CD14-positive monocyte (primary cell): Measurements from ENCODE around the gene PHOSPHO2. TPM values are rescaled to one million over a fixed set of nuclear protein-coding genes. Genes with fewer than 3 reads are reported as not detected.
"Not testable (repeated sequence)": the region's sequence is repeated elsewhere in the genome, so short reads cannot be mapped to it uniquely, and the experiment has no call there.

Source experiments
- DNase-seq, 3 donors: peaks; one replicate each; pipeline ENCODE4 v3.0.0-alpha.2; 2011 to 2022
- H2AFZ ChIP-seq: 2 replicates; pipeline ENCODE4 v1.6.0; 2012; ENCODE audit warnings: mild to moderate bottlenecking, low read depth, low read length, inconsistent platforms; ENCODE audit not compliant: insufficient read depth, poor library complexity, severe bottlenecking
- H3K27ac ChIP-seq, 2 donors: 1 replicate in 1 of 2; 2 replicates in 1 of 2; pipeline ENCODE4 v1.5.1; 2012 to 2013; ENCODE audit warnings: low read length in 2 of 2, control low read depth in 1 of 2, inconsistent platforms in 1 of 2, low read depth in 1 of 2, mild to moderate bottlenecking in 1 of 2
- H3K27me3 ChIP-seq, 2 donors: one replicate each; pipeline versions ENCODE4 v1.6.0 to v1.6.1; 2011 to 2013; ENCODE audit warnings: low read length in 2 of 2; ENCODE audit not compliant: control insufficient read depth in 2 of 2, insufficient read depth in 2 of 2
- H3K36me3 ChIP-seq, 2 donors: replicated peaks in 1 of 2; 1 replicate in 1 of 2; 2 replicates in 1 of 2; pipeline versions ENCODE4 v1.5.1 to v1.6.1; 2012 to 2013; ENCODE audit warnings: low read length in 2 of 2, control low read depth in 1 of 2, inconsistent platforms in 1 of 2, mild to moderate bottlenecking in 1 of 2; ENCODE audit not compliant: insufficient read depth in 2 of 2, control insufficient read depth in 1 of 2
- H3K4me1 ChIP-seq, 2 donors: 1 replicate in 1 of 2; 2 replicates in 1 of 2; pipeline versions ENCODE4 v1.5.1 to v1.6.1; 2012 to 2013; ENCODE audit warnings: low read length in 2 of 2, control low read depth in 1 of 2, inconsistent platforms in 1 of 2, mild to moderate bottlenecking in 1 of 2, moderate library complexity in 1 of 2; ENCODE audit not compliant: insufficient read depth in 2 of 2, control insufficient read depth in 1 of 2
- H3K4me2 ChIP-seq: replicated peaks from 2 replicates; pipeline ENCODE3; 2012; ENCODE audit warnings: low read length, moderate library complexity, mild to moderate bottlenecking; ENCODE audit not compliant: poor library complexity, severe bottlenecking; ENCODE audit errors: extremely low read depth
- H3K4me3 ChIP-seq, 3 experiments: fragments of 200-600 bp in 1 of 3; sonication (generic) in 1 of 3; replicated peaks in 1 of 3; 1 replicate in 2 of 3; 2 replicates in 1 of 3; pipeline ENCODE4 v1.5.1; 2011 to 2013; ENCODE audit warnings: low read length in 3 of 3, mild to moderate bottlenecking in 3 of 3, control low read depth in 2 of 3, low read depth in 2 of 3, inconsistent platforms in 1 of 3, moderate library complexity in 1 of 3
- H3K79me2 ChIP-seq: 2 replicates; pipeline ENCODE4 v1.6.0; 2012; ENCODE audit warnings: mild to moderate bottlenecking, control low read depth, inconsistent platforms, low read length, moderate library complexity; ENCODE audit not compliant: insufficient read depth
- H3K9ac ChIP-seq: 2 replicates; pipeline ENCODE4 v1.6.0; 2017; ENCODE audit warnings: low read length, mild to moderate bottlenecking; ENCODE audit not compliant: insufficient read depth, poor library complexity, severe bottlenecking
- H3K9me3 ChIP-seq, 2 donors: replicated peaks in 1 of 2; 1 replicate in 1 of 2; 2 replicates in 1 of 2; pipeline versions ENCODE4 v1.5.1 to v1.6.1; 2012 to 2013; ENCODE audit warnings: low read length in 2 of 2, control low read depth in 1 of 2; ENCODE audit not compliant: control insufficient read depth in 1 of 2, insufficient read depth in 1 of 2
- H4K20me1 ChIP-seq: 2 replicates; pipeline ENCODE4 v1.6.0; 2012; ENCODE audit warnings: mild to moderate bottlenecking, low read length, control low read depth, moderate library complexity; ENCODE audit not compliant: insufficient read depth
- H3K27ac Mint-ChIP-seq, 7 donors: one replicate each; pipeline ENCODE4 v1.8.0; 2020; ENCODE audit warnings: mild to moderate bottlenecking in 7 of 7, mixed read lengths in 7 of 7, moderate library complexity in 6 of 7, inconsistent platforms in 2 of 7
- H3K27me3 Mint-ChIP-seq, 3 donors: one replicate each; pipeline ENCODE4 v1.8.0; 2021 to 2022; ENCODE audit warnings: low read depth in 3 of 3, mild to moderate bottlenecking in 3 of 3, mixed read lengths in 3 of 3, moderate library complexity in 3 of 3, inconsistent platforms in 1 of 3
- H3K36me3 Mint-ChIP-seq, 2 donors: one replicate each; pipeline ENCODE4 v1.8.0; 2020; ENCODE audit warnings: mixed read lengths in 2 of 2, inconsistent platforms in 1 of 2, mild to moderate bottlenecking in 1 of 2
- H3K4me1 Mint-ChIP-seq: one replicate; pipeline ENCODE4 v1.8.0; 2020; ENCODE audit warnings: mild to moderate bottlenecking, mixed read lengths
- H3K4me3 Mint-ChIP-seq, 2 donors: one replicate each; pipeline ENCODE4 v1.8.0; 2020; ENCODE audit warnings: mild to moderate bottlenecking in 2 of 2, mixed read lengths in 2 of 2, moderate library complexity in 1 of 2
- H3K9me3 Mint-ChIP-seq, 7 donors: one replicate each; pipeline ENCODE4 v1.8.0; 2020 to 2022; ENCODE audit warnings: mixed read lengths in 7 of 7, mild to moderate bottlenecking in 6 of 7, moderate library complexity in 6 of 7, inconsistent platforms in 2 of 7
- CTCF ChIP-seq: fragments of 200-600 bp; IDR thresholded peaks from one replicate; pipeline ENCODE4 v1.8.0; 2022; ENCODE audit warnings: antibody characterized with exemption, mild to moderate bottlenecking
- WGBS: methylation state at CpG from one replicate; pipeline ENCODE4 v1.1.5; 2013; ENCODE audit warnings: missing lambda C conversion rate; ENCODE audit not compliant: insufficient coverage; 5-methylcytosine and 5-hydroxymethylcytosine counted together
- intact Hi-C, 2 donors: fragments of 100-400 bp; cut with micrococcal nuclease; formaldehyde crosslinking; loops; one replicate each; pipeline versions ENCODE4 v1.15.0 to v1.15.1; 2023
- polyA plus RNA-seq, 3 donors: library from polyadenylated mRNA; depleted of rRNA in 1 of 3; unstranded in 2 of 3; stranded (reverse) in 1 of 3; fragments of 300-500 nt in 2 of 3; fragments of >200 nt in 1 of 3; fragmentation: Illumina TruSeq in 2 of 3; gene quantifications; 1 replicate in 2 of 3; 2 replicates in 1 of 3; pipeline ENCODE4 v1.2.3, GENCODE V29; 2012 to 2021

The PHOSPHO2 gene
- polyA plus RNA-seq, 3 donors: 0.53 to 1.2 (median 0.74) TPM

GRCh38 chr2:169696381-169696780 lies 2.1 kb downstream of the PHOSPHO2 start:
- TF ChIP-seq CTCF: no peak
- H3K4me1 Mint-ChIP-seq: peaks cover 11% of the 10 kb centered on the region
- Histone ChIP-seq H3K9me3 (no peaks in the 10 kb centered on the region), H2AFZ (no peak overlapping the region), H3K27ac (no peak overlapping the region), H3K4me2 (no peak overlapping the region), H3K36me3 (no peaks in the 10 kb centered on the region), H3K9ac (no peak overlapping the region), H3K27me3 (peaks cover 0 to 2% of the 10 kb centered on the region in 2 donors), H3K79me2 (no peaks in the 10 kb centered on the region), H3K4me1 (peaks cover 14 to 16% of the 10 kb centered on the region in 2 donors), H3K4me3 (no peak overlapping the region), H4K20me1 (no peaks in the 10 kb centered on the region)
- peaks cover 6 to 11% (median 7%) of the 10 kb centered on the region in 3 donors for H3K27me3 Mint-ChIP-seq
- intact Hi-C loops: loop anchor here (10.0 kb wide), 1 partner anchor 112 kb away; the partner anchor contains the start of gene PPIG (in 2 of the 2)
- H3K27ac Mint-ChIP-seq: no peak overlapping the region
- H3K4me3 Mint-ChIP-seq: no peak overlapping the region
- no peak for DNase-seq
- H3K9me3 Mint-ChIP-seq: peaks cover 0 to 5% (median 1%) of the 10 kb centered on the region in 7 donors
- H3K36me3 Mint-ChIP-seq: peaks cover 0 to 3% of the 10 kb centered on the region in 2 donors

- intact Hi-C loops: loop anchor here (10.0 kb wide), 1 partner anchor 114 kb away; the partner anchor contains the start of gene PPIG (in 2 of the 2)
- WGBS: no CpG with 5 or more reads among the region's 2 CpGs
Observed at GRCh38 chr2:169699173-169699572, 4.9 kb downstream of the PHOSPHO2 start.

More at GRCh38 chr2:169699173-169699572, 4.9 kb downstream of the PHOSPHO2 start:
- H3K36me3 ChIP-seq, H3K27me3 ChIP-seq, DNase-seq, H3K4me3 Mint-ChIP-seq, H3K4me3 ChIP-seq, H3K27ac ChIP-seq, H3K27ac Mint-ChIP-seq, H2AFZ ChIP-seq, H3K79me2 ChIP-seq, H3K4me1 Mint-ChIP-seq, H3K4me1 ChIP-seq, H3K4me2 ChIP-seq, H4K20me1 ChIP-seq, H3K9me3 ChIP-seq, H3K36me3 Mint-ChIP-seq, H3K9me3 Mint-ChIP-seq, H3K9ac ChIP-seq, H3K27me3 Mint-ChIP-seq: not testable (repeated sequence)
